Posterior cingulate gyrus (tissue), 11 donors: ENCODE measurements around the gene EVL.
"Not testable (repeated sequence)": the region's sequence is repeated elsewhere in the genome, so short reads cannot be mapped to it uniquely, and the experiment has no call there.

Source experiments
- DNase-seq, 10 donors: peaks; one replicate each; pipeline versions ENCODE4 v3.0.0 to v3.0.0-alpha.2; 2020 to 2021; ENCODE audit warnings: mixed read lengths in 3 of 10
- intact Hi-C: fragments of 100-400 bp; cut with DNase I; formaldehyde crosslinking; loops from one replicate; pipeline ENCODE4 v1.15.1; 2023

EVL gene

DNA sequence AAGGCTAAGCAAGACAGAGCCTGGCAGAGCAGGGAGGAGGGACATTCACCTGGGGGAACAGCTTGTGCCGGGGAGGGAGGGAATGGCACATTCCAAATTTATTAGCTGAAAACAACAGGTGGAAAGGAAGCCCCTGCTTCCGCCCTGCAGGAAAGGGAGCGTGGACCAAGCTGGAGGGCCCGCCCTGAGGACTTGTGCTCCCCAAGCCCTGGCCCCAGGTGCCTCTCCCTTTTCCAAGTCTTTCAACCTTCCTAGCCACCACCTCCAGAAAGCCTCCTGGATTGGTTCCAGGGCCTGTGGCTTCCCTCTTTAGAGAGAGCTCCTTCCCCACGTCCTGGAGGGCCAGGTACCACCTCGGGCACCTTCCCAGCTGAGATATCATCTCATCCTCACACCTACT lies 91.6 kb downstream of the EVL start:
- intact Hi-C loops = no loop called here
- DNase-seq = no peak

DNA sequence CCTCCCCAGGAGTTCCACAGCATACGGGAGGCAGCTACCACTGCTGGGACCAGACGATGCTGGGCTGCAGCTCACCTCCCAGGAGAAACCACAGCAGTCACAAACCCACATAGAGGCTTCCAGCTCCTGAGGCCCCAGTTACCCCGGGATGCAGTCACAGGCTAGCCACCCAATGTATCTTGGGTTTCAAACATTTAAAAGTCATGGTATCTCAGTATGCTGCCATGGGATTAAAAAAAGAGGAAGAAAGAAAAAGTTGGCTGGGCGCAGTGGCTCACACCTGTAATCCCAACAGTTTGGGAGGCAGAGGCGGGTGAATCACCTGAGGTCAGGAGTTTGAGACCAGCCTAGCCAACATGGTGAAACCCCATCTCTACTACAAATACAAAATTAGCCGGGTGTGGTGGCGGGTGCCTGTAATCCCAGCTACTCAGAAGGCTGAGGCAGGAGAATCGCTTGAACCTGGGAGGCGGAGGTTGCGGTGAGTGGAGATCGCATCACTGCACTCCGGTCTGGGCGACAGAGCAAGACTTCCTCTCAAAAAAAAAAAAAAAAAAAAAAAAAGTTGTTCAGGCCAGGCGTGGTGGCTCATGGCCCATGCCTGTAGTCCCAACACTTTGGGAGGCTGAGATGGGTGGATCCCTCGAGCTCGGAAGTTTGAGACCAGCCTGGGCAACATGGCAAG lies 92.5 kb downstream of the EVL start:
- intact Hi-C loops, DNase-seq: not testable (repeated sequence)

GRCh38 chr14:100158566-100159093 lies 93.4 kb downstream of the EVL start:
- intact Hi-C loops = no loop called here
- DNase-seq = peak in 1 of 10 donors; percentile 61

DNA sequence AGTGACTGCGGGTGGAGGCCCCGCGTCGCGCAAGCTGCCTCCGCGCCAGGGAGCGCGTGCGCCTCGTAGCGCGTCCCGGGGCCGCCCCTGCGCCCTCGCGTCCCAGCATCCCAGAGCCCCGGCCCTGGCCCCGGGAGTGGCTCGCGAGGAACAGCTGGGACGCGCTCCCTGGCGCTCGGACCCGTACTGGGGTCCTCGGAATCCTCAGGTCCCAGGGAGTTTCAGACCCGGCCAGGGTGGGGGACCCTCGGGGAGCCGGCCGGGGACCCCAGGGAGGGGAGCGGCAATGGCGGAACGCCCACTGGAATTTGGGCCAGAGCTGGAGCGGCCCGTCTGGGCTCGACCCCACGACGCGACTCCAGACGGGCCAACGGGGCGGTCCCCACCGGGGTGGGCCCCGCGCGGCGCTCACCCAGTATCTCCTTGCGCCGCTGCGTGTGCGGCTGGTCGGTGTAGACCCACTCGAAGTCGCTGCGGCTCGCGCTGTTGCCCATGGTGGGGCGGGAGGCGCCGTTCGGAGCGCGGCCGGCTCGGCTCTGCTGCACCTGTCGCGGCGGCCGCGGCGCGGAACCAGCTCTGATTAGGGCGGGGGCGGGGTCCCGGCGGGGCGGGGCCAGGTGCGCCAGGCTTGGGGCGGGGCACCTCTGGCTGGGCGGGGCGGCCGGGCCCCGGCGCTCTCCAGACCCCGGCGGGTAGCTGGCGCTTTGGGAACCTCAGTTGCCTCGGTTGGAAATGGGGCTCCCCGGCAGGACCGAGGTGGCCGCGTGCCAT lies 94.1 kb downstream of the EVL start, which contains the start of gene DEGS2:
Gene DEGS2 (minus strand): TSS at position 552 of the 771 bp plus-strand sequence. CDS start 58 bp downstream, at position 494.
- intact Hi-C loops = no loop called here
- DNase-seq = peak in 1 of 10 donors; percentile 83

GRCh38 chr14:100159865-100160533 lies 94.8 kb downstream of the EVL start:
- DNase-seq = no peak
- intact Hi-C loops = no loop called here

- intact Hi-C loops = no loop called here
- DNase-seq = peak in 1 of 10 donors; percentile 72
Observed at GRCh38 chr14:100160534-100160916, 95.3 kb downstream of the EVL start.

DNA sequence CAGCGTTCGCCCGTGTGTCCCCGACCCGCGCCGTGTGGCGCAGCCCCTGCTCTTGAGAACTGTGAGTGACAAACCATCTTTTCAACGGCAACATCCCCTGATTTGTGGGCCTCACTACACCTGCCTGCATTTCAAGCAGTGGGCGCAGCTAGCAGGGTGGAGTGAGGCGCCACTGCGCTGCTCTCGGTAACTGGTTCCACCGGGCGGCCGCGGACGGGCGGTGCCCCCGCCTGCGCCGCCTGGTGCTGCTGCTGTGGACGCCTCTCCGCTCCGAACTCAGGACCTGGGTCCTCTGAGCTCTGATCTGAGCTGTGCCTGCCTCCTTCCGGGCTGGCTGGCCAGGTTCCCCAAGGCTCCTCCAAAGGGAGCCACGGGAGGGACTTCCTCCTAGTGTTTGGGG lies 100.2 kb downstream of the EVL start:
- intact Hi-C loops = no loop called here
- DNase-seq = peak in 1 of 10 donors; percentile 80

DNA sequence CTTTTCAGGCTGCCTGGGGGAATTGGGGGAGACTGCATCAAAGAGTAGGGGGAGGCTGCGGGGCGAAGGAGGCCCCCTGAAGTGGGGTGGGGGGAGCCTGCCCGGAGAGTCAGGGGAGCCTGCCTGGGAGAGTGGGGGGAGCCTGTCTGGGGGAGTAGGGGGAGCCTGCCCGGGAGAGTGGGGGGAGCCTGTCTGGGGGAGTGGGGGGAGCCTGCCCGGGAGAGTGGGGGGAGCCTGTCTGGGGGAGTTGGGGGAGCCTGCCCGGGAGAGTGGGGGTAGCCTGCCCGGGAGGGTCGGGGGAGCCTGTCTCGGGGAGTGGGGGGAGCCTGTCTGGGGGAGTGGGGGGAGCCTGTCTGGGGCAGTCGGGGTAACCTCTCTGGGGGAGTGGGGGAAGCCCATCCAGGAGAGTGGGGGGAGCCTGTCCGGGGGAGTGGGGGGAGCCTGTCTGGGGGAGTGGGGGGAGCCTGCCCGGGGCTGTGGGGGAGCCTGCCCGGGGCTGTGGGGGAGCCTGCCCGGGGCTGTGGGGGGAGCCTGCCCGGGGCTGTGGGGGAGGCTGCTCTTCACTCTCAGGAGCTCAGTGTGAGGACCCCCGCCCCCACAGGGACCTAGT lies 100.7 kb downstream of the EVL start:
- intact Hi-C loops = no loop called here
- no peak for DNase-seq

DNA sequence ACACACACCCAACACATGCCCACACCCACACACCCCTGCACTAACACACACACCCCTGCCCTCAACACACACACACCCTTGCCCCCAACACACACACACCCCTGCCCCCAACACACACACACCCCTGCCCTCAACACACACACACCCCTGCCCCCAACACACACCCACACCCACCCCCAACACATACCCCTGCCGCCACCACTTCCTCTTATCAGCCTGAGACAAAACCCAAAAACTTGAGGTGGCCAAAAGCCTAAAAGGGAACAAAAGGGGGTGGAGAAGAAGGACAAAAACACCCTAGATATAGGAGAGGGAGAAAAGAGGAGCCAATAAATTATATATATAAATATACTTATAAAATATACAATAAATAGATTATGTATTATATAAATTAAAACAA lies 103.3 kb downstream of the EVL start:
- no peak for DNase-seq
- intact Hi-C loops = no loop called here

GRCh38 chr14:100170880-100171279 lies 105.7 kb downstream of the EVL start:
- DNase-seq = no peak
- intact Hi-C loops = no loop called here

GRCh38 chr14:100172811-100173210 lies 107.6 kb downstream of the EVL start:
- intact Hi-C loops = no loop called here
- DNase-seq = no peak

- intact Hi-C loops = no loop called here
- no peak for DNase-seq
Observed at GRCh38 chr14:100173353-100173752, 108.1 kb downstream of the EVL start.

DNA sequence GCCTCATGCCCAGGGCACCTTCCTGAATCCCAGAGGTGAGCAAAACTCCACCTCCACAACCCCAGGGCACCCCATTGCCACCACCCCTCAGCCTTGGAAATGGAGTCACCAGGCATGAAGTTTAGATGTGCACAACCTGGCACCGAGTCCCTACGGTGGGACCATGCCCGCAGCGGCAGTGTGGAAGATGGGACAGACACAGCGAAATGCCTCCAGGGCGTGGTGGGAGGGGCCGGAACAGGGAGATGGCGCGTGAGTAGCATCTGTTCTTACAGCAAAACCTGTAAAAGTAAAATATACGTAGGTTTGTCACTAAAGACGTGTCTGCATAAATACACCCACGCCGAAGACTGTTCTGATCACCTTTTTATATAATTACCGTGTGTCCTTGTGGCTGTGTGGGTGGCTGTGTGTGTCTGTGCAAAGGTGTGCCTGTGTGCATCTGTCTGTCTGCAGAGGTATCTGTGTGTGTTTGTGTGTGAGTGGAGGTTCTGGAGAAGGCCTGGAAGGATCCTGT lies 111.6 kb downstream of the EVL start:
- intact Hi-C loops = no loop called here
- DNase-seq = no peak

GRCh38 chr14:100178691-100179090 lies 113.5 kb downstream of the EVL start:
- intact Hi-C loops = no loop called here

DNA sequence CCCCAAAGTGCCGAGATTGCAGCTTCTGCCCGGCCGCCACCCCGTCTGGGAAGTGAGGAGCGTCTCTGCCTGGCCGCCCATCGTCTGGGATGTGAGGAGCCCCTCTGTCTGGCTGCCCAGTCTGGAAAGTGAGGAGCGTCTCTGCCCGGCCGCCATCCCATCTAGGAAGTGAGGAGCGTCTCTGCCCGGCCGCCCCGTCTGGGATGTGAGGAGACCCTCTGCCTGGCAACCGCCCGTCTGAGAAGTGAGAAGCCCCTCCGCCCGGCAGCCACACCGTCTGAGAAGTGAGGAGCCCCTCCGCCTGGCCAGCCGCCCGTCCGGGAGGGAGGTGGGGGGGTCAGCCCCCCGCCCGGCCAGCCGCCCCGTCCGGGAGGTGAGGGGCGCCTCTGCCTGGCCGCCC lies 115.4 kb downstream of the EVL start:
- intact Hi-C loops = not testable (repeated sequence)
- peak in 1 of 10 donors; percentile 5 for DNase-seq

More at GRCh38 chr14:100178691-100179090, 113.5 kb downstream of the EVL start:
- DNase-seq = no peak

- DNase-seq, intact Hi-C loops: not testable (repeated sequence)
Observed at GRCh38 chr14:100181876-100182551, 116.8 kb downstream of the EVL start.

GRCh38 chr14:100187247-100187833 lies 122.1 kb downstream of the EVL start:
- intact Hi-C loops = no loop called here
- peak in 1 of 10 donors; percentile 57 for DNase-seq

DNA sequence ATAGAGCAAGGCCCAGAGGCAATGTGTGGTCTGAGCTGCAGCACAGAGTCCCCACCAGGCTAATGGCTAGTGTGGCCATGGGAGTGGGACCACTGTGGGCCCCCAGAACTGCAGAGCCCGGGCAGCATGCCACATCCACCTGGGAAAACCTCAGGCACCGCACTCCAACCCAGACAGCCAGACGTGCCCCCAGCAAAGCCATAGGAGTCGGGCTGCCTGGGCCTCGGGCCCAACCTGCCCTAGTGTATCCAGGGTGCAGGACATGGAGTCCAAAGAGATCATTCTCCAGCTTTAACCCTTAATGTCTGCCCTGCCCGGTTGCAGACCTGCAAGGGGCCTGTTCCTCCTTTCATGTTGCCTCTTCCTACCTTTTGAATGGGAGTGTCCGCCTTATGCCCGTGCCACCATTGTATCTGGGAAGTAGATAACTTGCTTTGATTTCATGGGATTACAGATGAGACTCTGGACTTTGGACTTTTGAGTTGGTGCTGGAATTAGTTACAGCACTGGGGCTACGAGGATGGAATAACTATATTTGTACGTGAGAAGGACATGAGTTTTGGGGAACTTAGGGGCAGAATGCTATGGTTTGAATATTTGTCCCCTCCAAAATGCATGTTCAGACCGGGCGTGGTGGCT lies 123.3 kb downstream of the EVL start:
- peak in 1 of 10 donors; percentile 49 for DNase-seq
- intact Hi-C loops = no loop called here

- intact Hi-C loops = no loop called here
- DNase-seq = no peak
Observed at GRCh38 chr14:100190126-100190525, 124.9 kb downstream of the EVL start.
